GM12874 (cell line): ENCODE measurements around the gene STAC2.

ENCODE experiments used
- TF ChIP-seq, protein P1 (sequence below): IDR thresholded peaks from 2 replicates; pipeline ENCODE4 v1.5.1; 2011; ENCODE audit warnings: low read depth, mild to moderate bottlenecking, control low read depth, low read length, moderate library complexity; ENCODE audit not compliant: insufficient read depth

The STAC2 gene

GRCh38 chr17:39212195-39212810 is 13.4 kb downstream of the STAC2 start:
- TF ChIP-seq, protein P1, sequence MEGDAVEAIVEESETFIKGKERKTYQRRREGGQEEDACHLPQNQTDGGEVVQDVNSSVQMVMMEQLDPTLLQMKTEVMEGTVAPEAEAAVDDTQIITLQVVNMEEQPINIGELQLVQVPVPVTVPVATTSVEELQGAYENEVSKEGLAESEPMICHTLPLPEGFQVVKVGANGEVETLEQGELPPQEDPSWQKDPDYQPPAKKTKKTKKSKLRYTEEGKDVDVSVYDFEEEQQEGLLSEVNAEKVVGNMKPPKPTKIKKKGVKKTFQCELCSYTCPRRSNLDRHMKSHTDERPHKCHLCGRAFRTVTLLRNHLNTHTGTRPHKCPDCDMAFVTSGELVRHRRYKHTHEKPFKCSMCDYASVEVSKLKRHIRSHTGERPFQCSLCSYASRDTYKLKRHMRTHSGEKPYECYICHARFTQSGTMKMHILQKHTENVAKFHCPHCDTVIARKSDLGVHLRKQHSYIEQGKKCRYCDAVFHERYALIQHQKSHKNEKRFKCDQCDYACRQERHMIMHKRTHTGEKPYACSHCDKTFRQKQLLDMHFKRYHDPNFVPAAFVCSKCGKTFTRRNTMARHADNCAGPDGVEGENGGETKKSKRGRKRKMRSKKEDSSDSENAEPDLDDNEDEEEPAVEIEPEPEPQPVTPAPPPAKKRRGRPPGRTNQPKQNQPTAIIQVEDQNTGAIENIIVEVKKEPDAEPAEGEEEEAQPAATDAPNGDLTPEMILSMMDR, result no peak

DNA sequence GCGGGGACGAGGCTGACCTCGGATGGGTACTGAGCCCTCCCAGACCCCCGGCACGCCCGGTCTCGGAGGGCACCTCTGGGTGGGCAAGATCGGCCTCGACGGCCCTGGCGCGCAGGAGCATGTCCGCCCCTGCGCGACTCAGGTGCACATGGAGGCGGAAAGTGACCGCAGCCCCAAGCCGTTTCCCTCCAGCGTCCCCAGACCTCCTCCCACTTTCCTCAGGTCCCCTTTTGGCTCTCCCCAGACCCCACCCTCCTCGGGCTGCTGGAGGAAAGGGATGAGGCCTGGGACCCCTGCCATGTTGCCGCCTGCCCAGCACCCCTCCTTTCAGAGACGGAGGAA is 15.7 kb downstream of the STAC2 start:
- TF ChIP-seq, protein P1, result no peak

- TF ChIP-seq, protein P1, result no peak
These were observed 16.2 kb downstream of the STAC2 start for GRCh38 chr17:39209317-39210092.

DNA sequence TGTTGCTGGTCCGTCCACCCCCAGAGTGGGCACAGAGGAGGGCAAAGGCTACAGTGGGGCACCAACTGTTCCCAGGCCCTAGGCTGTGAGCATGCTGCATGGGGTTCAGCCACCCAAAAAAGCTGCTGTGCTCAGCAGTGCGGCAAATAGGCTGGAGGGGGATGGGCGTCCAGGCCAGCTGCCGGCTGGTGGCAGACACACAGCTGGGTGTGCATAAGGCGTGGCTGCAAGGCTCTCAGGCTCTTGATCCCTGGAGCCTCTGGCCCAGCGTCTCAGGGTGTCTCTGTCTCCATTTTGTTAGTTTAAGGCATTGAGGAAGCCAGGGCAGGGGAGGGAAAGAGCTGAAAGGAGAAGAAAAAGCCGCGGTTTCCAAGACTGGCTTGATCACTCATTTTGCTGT is 16.9 kb downstream of the STAC2 start:
- TF ChIP-seq, protein P1, result no peak

- TF ChIP-seq, protein P1, result no peak
These were observed 17.6 kb downstream of the STAC2 start for GRCh38 chr17:39208136-39208535.

- TF ChIP-seq, protein P1, result no peak
These were observed 20.6 kb downstream of the STAC2 start for GRCh38 chr17:39205112-39205526.

- TF ChIP-seq, protein P1, result no peak
These were observed 21.5 kb downstream of the STAC2 start for GRCh38 chr17:39204245-39204644.
